Endothelial cell (in vitro differentiated cells): ENCODE results near the gene PFN3. TPM values are rescaled to one million over a fixed set of nuclear protein-coding genes. Genes with fewer than 3 reads are reported as not detected.
A peak's percentile ranks its signal among the peaks of the same experiment; 100 is the strongest.

Experiments
- DNase-seq: peaks from one replicate; pipeline ENCODE4 v3.0.0; 2021; ENCODE audit warnings: low spot score
- H3K27ac Mint-ChIP-seq: one replicate; pipeline ENCODE4 v1.8.0; 2021; ENCODE audit warnings: mixed read lengths, inconsistent platforms; ENCODE audit not compliant: unreplicated experiment
- H3K27me3 Mint-ChIP-seq: one replicate; pipeline ENCODE4 v1.8.0; 2021; ENCODE audit warnings: mild to moderate bottlenecking, moderate library complexity, mixed read lengths, inconsistent platforms; ENCODE audit not compliant: unreplicated experiment
- H3K36me3 Mint-ChIP-seq: one replicate; pipeline ENCODE4 v1.8.0; 2021; ENCODE audit warnings: mild to moderate bottlenecking, low read depth, mixed read lengths, inconsistent platforms; ENCODE audit not compliant: unreplicated experiment
- H3K4me1 Mint-ChIP-seq: one replicate; pipeline ENCODE4 v1.8.0; 2021; ENCODE audit warnings: mild to moderate bottlenecking, mixed read lengths, inconsistent platforms; ENCODE audit not compliant: unreplicated experiment
- H3K4me3 Mint-ChIP-seq: one replicate; pipeline ENCODE4 v1.8.0; 2021; ENCODE audit warnings: mild to moderate bottlenecking, mixed read lengths, inconsistent platforms; ENCODE audit not compliant: unreplicated experiment
- H3K9me3 Mint-ChIP-seq: one replicate; pipeline ENCODE4 v1.8.0; 2021; ENCODE audit warnings: mixed read lengths, inconsistent platforms; ENCODE audit not compliant: unreplicated experiment
- total RNA-seq: library from RNA; stranded (reverse); fragmentation: NEBNext Ultra II Directional; extraction: Animal tissue kit (Norgen Biotek cat#: 25700); gene quantifications from one replicate; pipeline ENCODE4 v1.2.1, GENCODE V29; 2021; ENCODE audit not compliant: unreplicated experiment
- TF ChIP-seq, protein P1 (sequence below): fragments of 200-600 bp; sonication (generic); IDR thresholded peaks from one replicate; pipeline ENCODE4 v1.5.0; 2021; ENCODE audit warnings: antibody characterized with exemption; ENCODE audit not compliant: unreplicated experiment

The PFN3 gene
- total RNA-seq, 1 donor from 2014 or later, result not detected

DNA sequence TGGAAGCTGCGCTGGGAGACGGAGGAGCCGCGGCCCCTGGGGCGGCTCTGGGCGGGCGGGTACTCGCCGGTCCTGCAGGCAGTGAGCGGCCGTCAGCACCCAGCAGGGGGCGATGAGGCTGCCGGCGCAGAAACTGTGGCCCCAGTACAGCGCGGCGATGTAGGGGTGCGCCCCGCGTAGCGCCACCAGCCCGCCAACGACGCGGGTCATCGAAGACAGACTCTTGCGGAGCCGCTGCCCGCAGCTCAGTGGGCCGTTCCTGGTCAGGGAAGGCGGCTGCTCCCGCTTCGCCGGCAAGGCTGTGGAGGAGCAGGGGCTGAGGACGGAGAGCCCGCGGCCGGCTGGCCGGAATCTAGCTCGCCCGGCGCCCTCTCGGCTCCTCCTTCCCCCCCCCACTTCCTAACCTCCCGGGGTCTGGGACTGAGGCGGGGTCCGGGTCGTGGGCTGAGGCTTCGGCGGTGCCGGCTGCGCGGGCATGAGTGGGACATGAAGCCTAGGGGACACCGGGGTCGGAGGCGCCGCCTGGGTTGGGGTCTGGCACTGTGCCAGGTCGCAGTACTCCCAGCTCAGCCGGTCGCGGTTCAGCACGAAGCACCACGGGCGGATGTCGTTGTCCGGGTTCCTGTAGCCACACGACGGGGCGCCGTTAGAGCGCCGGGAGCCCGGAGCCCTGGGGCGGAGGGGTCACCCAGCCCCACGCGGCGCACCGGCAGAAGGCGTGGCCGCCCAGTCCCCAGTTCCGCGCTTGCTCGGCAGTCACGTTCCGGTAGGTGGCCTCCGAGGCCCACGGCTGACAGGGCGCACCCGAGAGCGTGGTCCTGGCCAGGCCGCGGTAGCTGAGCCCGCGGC is 3.6 kb upstream of the PFN3 start:
- H3K27ac Mint-ChIP-seq, result no peak overlapping the region
- peaks cover 3% of the 10 kb centered on the region for H3K36me3 Mint-ChIP-seq
- H3K4me1 Mint-ChIP-seq, result peaks cover 7% of the 10 kb centered on the region
- H3K27me3 Mint-ChIP-seq, result peaks cover 12% of the 10 kb centered on the region
- TF ChIP-seq, protein P1, sequence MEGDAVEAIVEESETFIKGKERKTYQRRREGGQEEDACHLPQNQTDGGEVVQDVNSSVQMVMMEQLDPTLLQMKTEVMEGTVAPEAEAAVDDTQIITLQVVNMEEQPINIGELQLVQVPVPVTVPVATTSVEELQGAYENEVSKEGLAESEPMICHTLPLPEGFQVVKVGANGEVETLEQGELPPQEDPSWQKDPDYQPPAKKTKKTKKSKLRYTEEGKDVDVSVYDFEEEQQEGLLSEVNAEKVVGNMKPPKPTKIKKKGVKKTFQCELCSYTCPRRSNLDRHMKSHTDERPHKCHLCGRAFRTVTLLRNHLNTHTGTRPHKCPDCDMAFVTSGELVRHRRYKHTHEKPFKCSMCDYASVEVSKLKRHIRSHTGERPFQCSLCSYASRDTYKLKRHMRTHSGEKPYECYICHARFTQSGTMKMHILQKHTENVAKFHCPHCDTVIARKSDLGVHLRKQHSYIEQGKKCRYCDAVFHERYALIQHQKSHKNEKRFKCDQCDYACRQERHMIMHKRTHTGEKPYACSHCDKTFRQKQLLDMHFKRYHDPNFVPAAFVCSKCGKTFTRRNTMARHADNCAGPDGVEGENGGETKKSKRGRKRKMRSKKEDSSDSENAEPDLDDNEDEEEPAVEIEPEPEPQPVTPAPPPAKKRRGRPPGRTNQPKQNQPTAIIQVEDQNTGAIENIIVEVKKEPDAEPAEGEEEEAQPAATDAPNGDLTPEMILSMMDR, result peak; percentile 77
- no peaks in the 10 kb centered on the region for H3K9me3 Mint-ChIP-seq
- no peak overlapping the region for H3K4me3 Mint-ChIP-seq
- peak; percentile 80 for DNase-seq

DNA sequence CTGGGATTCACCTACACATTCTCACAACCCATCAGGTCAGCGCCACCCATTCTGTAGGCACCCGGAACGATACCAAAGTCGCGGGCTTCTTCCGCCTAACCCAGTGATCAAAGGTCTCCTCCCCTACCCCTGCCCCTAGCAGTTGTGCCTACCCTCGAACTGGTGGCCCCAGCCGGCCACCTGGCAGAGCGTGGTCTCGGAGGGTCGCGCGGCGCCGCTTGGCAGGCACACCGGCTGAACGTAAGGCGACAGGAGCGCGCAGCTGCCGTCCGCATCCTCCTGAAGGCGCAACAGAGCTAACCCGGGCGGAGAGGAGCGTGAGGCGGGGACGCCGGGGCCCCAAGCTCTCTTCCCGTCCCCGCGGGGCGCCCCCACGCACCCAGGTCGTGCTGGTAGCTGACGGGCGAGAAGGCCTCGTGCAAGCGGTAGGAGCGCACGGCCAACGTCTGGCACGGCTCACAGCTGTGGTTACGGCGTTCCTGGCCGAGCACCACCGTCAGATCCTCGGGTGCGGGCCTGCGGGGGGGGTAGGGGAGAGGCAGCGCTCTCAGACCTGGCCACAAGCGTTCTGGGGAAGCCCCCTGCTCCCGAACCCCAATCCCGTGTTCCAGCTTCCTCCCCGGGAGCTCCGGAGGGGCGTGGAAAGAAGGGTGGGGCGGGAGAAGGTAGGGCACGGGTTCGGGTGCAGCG is 2.8 kb upstream of the PFN3 start:
- Mint-ChIP-seq H3K27me3 (peaks cover 15% of the 10 kb centered on the region), H3K4me3 (peak overlapping the region; percentile 83), H3K36me3 (peaks cover 3% of the 10 kb centered on the region), H3K27ac (no peak overlapping the region), H3K9me3 (no peaks in the 10 kb centered on the region), H3K4me1 (peaks cover 7% of the 10 kb centered on the region)
- DNase-seq, result no peak
- TF ChIP-seq, protein P1, result no peak

DNA sequence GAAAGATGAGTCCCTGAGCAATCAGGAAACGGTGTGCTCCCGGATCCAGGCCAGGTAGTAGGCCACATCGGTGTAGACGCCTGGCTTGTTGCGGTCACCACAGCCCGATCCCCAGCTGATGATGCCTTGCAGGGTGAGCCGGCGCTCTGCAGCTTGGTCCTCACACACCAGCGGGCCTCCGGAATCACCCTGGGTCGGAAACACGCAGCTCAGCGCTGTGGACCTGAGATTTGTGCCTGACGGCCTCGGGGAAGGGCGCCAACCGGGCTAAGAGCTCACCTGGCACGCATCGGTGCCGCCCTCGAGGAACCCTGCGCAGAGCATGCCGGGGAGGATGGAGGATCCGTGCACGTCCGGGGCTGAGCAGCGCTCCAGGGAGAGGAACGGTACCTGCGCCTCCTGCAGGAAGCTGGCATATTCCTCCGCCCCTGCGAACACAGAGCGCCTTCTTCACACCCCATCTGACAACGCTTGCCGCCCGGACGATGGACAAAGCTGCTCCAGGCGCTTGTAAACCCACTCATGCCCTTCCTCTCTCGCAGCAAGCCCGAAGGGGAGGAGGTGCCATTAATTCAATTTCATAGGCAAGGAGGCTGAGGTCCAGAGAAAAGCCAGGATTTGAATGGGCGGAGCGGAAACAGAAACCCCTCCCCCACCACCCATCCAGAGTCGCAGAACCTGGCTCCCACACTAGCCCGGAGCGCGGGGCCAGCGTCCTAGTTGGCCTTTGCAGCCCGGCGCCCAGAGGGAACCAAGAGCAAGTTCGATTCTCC is 2.0 kb upstream of the PFN3 start:
- Mint-ChIP-seq H3K4me1 (peaks cover 7% of the 10 kb centered on the region), H3K27ac (no peak overlapping the region), H3K27me3 (peaks cover 16% of the 10 kb centered on the region)

DNA sequence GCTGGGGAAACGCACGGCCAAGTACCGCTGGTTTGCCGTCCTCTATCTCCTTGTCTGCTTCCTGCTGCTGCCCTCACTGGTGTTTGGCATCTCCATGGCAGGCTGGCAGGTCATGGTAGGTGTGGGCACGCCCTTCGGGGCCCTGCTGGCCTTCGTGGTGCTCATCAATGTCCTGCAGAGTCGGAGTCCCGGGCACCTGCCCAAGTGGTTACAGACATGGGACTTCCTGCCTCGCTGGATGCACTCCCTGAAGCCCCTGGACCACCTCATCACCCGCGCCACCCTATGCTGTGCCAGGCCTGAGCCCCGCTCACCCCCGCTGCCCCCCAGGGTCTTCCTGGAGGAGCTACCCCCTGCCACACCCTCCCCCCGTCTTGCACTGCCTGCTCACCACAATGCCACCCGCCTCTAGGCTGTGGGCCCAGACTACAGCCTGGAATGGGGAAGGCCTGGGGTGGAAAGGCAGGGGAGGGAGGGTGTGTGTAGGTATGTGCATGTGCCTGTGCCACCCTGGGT is 2.5 kb downstream of the PFN3 start:
- Mint-ChIP-seq H3K27me3 (peaks cover 10% of the 10 kb centered on the region), H3K4me1 (peaks cover 16% of the 10 kb centered on the region), H3K36me3 (peaks cover 3% of the 10 kb centered on the region), H3K27ac (no peak overlapping the region), H3K9me3 (no peaks in the 10 kb centered on the region), H3K4me3 (no peak overlapping the region)
- TF ChIP-seq, protein P1, result no peak
- DNase-seq, result no peak

More for the DNA sequence above, 2.0 kb upstream of the PFN3 start:
- Mint-ChIP-seq H3K9me3 (no peaks in the 10 kb centered on the region), H3K36me3 (peaks cover 3% of the 10 kb centered on the region), H3K4me3 (peak overlapping the region; percentile 83)
- DNase-seq, result peak; percentile 61
- TF ChIP-seq, protein P1, result peak; percentile 41
